C4-2B (cell line): Measurements from ENCODE around the gene PDE4D.

ENCODE experiments used
- H3K27ac ChIP-seq: fragments of 450-650 bp; 2 replicates; pipeline ENCODE4 v1.5.1; 2017
- ZFX ChIP-seq: fragments of 450-650 bp; IDR thresholded peaks from 2 replicates; pipeline ENCODE4 v1.6.1; 2017
- TF ChIP-seq, protein P1 (sequence below): fragments of 450-650 bp; conservative IDR thresholded peaks from 2 replicates; pipeline ENCODE4 v1.5.1; 2017; ENCODE audit warnings: mild to moderate bottlenecking

The PDE4D gene

DNA sequence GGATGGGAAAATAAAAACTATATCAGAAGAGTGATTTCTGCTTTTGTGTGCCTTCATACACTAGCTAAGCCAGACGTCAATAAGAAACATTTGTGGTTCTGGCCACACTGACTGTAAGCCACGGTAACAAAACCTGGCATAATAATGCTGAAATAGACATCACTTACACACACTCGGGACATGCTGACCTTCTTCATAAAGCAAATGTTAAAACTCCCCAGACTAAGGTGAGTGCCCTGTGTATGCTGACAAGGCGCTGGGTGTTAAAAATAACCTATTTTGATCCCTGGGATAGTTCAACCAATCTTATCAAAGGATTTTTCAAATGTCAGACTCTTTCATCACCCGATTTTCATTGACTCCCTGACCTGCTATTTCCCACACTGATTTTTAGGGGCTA, 973.7 kb downstream of the PDE4D start:
- TF ChIP-seq ZFX, result no peak
- TF ChIP-seq, protein P1, sequence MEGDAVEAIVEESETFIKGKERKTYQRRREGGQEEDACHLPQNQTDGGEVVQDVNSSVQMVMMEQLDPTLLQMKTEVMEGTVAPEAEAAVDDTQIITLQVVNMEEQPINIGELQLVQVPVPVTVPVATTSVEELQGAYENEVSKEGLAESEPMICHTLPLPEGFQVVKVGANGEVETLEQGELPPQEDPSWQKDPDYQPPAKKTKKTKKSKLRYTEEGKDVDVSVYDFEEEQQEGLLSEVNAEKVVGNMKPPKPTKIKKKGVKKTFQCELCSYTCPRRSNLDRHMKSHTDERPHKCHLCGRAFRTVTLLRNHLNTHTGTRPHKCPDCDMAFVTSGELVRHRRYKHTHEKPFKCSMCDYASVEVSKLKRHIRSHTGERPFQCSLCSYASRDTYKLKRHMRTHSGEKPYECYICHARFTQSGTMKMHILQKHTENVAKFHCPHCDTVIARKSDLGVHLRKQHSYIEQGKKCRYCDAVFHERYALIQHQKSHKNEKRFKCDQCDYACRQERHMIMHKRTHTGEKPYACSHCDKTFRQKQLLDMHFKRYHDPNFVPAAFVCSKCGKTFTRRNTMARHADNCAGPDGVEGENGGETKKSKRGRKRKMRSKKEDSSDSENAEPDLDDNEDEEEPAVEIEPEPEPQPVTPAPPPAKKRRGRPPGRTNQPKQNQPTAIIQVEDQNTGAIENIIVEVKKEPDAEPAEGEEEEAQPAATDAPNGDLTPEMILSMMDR, result no peak
- H3K27ac ChIP-seq, result no peak overlapping the region
